K562 (cell line): ENCODE measurements around the gene ERO1B. TPM values are rescaled to one million over a fixed set of nuclear protein-coding genes. Genes with fewer than 3 reads are reported as not detected.

ENCODE experiments used
- ARNT ChIP-seq, 2 experiments: fragments of 450-650 bp; IDR thresholded peaks; 2 replicates each; pipeline ENCODE4 v1.6.1; 2016; ENCODE audit warnings: mild to moderate bottlenecking in 1 of 2
- BACH1 ChIP-seq: fragments of 200-800 bp; sonication (Bioruptor generic); IDR thresholded peaks from 2 replicates; pipeline ENCODE4 v1.6.1; 2016; ENCODE audit warnings: missing genetic modification characterization, missing compliant biosample characterization
- DMBX1 ChIP-seq: fragments of 250-450 bp; sonication (Bioruptor Pico); IDR thresholded peaks from 2 replicates; pipeline ENCODE4 v1.8.0; 2022; ENCODE audit warnings: inconsistent platforms, mild to moderate bottlenecking, moderate library complexity, borderline replicate concordance
- HDAC8 ChIP-seq: fragments of 450-650 bp; IDR thresholded peaks from 2 replicates; pipeline ENCODE4 v1.6.1; 2016; ENCODE audit warnings: mild to moderate bottlenecking, missing genetic modification characterization, moderate library complexity, missing compliant biosample characterization
- MAFF ChIP-seq: IDR thresholded peaks from 2 replicates; pipeline ENCODE4 v1.6.1; 2012; ENCODE audit warnings: low read length, improper control_type of control experiment
- MAFG ChIP-seq: fragments of 450-650 bp; conservative IDR thresholded peaks from 2 replicates; pipeline ENCODE4 v1.6.1; 2016; ENCODE audit warnings: missing genetic modification characterization, missing compliant biosample characterization
- NFATC3 ChIP-seq: fragments of 450-650 bp; IDR thresholded peaks from 2 replicates; pipeline ENCODE4 v1.6.1; 2017; ENCODE audit warnings: mild to moderate bottlenecking
- NFE2 ChIP-seq: IDR thresholded peaks from 2 replicates; pipeline ENCODE4 v1.6.1; 2014; ENCODE audit warnings: antibody characterized with exemption, low read depth
- PTRF ChIP-seq: fragments of 450-650 bp; IDR thresholded peaks from 2 replicates; pipeline ENCODE4 v1.6.1; 2016; ENCODE audit warnings: mild to moderate bottlenecking, missing genetic modification characterization, missing compliant biosample characterization
- PYGO2 ChIP-seq: fragments of 450-650 bp; IDR thresholded peaks from 2 replicates; pipeline ENCODE4 v1.6.1; 2016; ENCODE audit warnings: mild to moderate bottlenecking, missing genetic modification characterization, moderate library complexity, missing compliant biosample characterization
- SMAD4 ChIP-seq: fragments of 250-450 bp; sonication (Bioruptor Pico); conservative IDR thresholded peaks from 2 replicates; pipeline ENCODE4 v1.8.0; 2021; ENCODE audit warnings: inconsistent platforms, mild to moderate bottlenecking, moderate library complexity
- SUPT5H ChIP-seq: fragments of 450-650 bp; IDR thresholded peaks from 2 replicates; pipeline ENCODE4 v1.6.1; 2016
- ZNF316 ChIP-seq: fragments of 450-650 bp; IDR thresholded peaks from 2 replicates; pipeline ENCODE4 v1.6.1; 2016
- ZNF668 ChIP-seq: fragments of 250-450 bp; sonication (Bioruptor Pico); IDR thresholded peaks from 2 replicates; pipeline ENCODE4 v1.8.0; 2022; ENCODE audit warnings: mild to moderate bottlenecking, inconsistent platforms
- polyA plus RNA-seq, 8 experiments: library from polyadenylated mRNA; depleted of rRNA in 4 of 8; stranded (reverse) in 5 of 8; unstranded in 3 of 8; fragments of >200 nt; fragmentation: Nextera tagmentation in 2 of 8; fragmentation: Illumina TruSeq in 1 of 8; extraction: Ambion mirVana in 2 of 8; extraction: Trizol in 1 of 8; gene quantifications; 2 replicates each; pipeline versions ENCODE4 v1.2.1 to v1.2.3, GENCODE V29; 2011 to 2014; ENCODE audit warnings: inconsistent platforms in 1 of 8, missing spikeins in 1 of 8
- total RNA-seq, 7 experiments: library from RNA; depleted of rRNA in 6 of 7; stranded (reverse); fragments of >200 nt in 6 of 7; fragmentation: Illumina TruSeq in 2 of 7; extraction: Trizol in 2 of 7; gene quantifications; 2 replicates each; pipeline versions ENCODE4 v1.2.1 to v1.2.3, GENCODE V29; 2011 to 2021; ENCODE audit warnings: low replicate concordance in 1 of 7
- TF ChIP-seq, protein P1 (sequence below), 2 experiments: fragments of 450-650 bp in 1 of 2; sonication (generic) in 1 of 2; formaldehyde crosslinking in 1 of 2; IDR thresholded peaks; 2 replicates each; pipeline versions ENCODE4 v1.7.1 to v1.9.0; 2016 to 2022; ENCODE audit warnings: inconsistent platforms in 1 of 2, mild to moderate bottlenecking in 1 of 2, missing genetic modification reagents in 1 of 2
- TF ChIP-seq, protein P2 (sequence below): sonication (generic); formaldehyde crosslinking; IDR thresholded peaks from 2 replicates; pipeline ENCODE4 v1.8.0; 2022; ENCODE audit warnings: mild to moderate bottlenecking, missing genetic modification reagents
- TF ChIP-seq, protein P3 (sequence below), 3 experiments: fragments of 200-800 bp in 1 of 3; sonication (Bioruptor generic) in 1 of 3; sonication (generic) in 1 of 3; formaldehyde crosslinking in 1 of 3; IDR thresholded peaks; 2 replicates each; pipeline versions ENCODE4 v1.6.1 to v1.8.0; 2016 to 2022; ENCODE audit warnings: mild to moderate bottlenecking in 2 of 3, missing compliant biosample characterization in 2 of 3, missing genetic modification characterization in 2 of 3, missing genetic modification reagents in 1 of 3

The ERO1B gene
- total and polyA plus RNA-seq, 9 of the 15 experiments (the other 6 are each of a cell fraction or from before 2014, with no cell fraction given): 0.59 to 6.4 (median 4.2) TPM

DNA sequence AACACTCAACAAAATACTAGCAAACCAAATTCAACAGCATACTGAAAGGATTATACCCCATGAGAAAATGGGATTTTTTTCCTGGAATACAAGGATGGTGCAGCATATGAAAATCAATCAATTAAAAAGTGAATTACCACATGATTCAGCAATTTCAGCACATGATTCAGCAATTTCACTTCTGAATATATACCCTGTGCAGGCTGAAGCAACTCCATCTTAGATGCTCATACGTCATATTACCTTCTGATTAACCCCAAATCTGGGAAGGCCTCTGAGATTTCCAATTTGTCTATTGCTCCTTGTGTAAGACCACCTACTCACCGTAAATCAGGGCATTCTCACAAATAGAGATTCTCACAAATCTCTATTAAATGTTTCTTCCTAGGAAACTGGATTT is 43.8 kb upstream of the ERO1B start (continued):
- TF ChIP-seq SUPT5H: no peak
- no peak for TF ChIP-seq ARNT (IDR thresholded peaks at IDR 0.05)
- 0 out of 2 replicates have a peak, but pooled peaks have one; percentile 65 for TF ChIP-seq DMBX1 (CRISPR knock-in tag)
- TF ChIP-seq PYGO2 (tag): 0 out of 2 replicates have a peak, but pooled peaks have one; percentile 31
- no peak for TF ChIP-seq NFATC3
- TF ChIP-seq, protein P1, sequence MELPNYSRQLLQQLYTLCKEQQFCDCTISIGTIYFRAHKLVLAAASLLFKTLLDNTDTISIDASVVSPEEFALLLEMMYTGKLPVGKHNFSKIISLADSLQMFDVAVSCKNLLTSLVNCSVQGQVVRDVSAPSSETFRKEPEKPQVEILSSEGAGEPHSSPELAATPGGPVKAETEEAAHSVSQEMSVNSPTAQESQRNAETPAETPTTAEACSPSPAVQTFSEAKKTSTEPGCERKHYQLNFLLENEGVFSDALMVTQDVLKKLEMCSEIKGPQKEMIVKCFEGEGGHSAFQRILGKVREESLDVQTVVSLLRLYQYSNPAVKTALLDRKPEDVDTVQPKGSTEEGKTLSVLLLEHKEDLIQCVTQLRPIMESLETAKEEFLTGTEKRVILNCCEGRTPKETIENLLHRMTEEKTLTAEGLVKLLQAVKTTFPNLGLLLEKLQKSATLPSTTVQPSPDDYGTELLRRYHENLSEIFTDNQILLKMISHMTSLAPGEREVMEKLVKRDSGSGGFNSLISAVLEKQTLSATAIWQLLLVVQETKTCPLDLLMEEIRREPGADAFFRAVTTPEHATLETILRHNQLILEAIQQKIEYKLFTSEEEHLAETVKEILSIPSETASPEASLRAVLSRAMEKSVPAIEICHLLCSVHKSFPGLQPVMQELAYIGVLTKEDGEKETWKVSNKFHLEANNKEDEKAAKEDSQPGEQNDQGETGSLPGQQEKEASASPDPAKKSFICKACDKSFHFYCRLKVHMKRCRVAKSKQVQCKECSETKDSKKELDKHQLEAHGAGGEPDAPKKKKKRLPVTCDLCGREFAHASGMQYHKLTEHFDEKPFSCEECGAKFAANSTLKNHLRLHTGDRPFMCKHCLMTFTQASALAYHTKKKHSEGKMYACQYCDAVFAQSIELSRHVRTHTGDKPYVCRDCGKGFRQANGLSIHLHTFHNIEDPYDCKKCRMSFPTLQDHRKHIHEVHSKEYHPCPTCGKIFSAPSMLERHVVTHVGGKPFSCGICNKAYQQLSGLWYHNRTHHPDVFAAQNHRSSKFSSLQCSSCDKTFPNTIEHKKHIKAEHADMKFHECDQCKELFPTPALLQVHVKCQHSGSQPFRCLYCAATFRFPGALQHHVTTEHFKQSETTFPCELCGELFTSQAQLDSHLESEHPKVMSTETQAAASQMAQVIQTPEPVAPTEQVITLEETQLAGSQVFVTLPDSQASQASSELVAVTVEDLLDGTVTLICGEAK (IDR thresholded peaks at IDR 0.05): no peak
- TF ChIP-seq, protein P1 (CRISPR knock-in tag; IDR thresholded peaks at IDR 0.05): no peak
- 0 out of 2 replicates have a peak, but pooled peaks have one; percentile 30 for TF ChIP-seq HDAC8 (tag)
- TF ChIP-seq NFE2: peak; percentile 89
- TF ChIP-seq PTRF (tag): peak; percentile 68; the same call in 1 of the 2 replicates
- peak; percentile 71; the same call in 1 of the 2 replicates for TF ChIP-seq ZNF668 (CRISPR knock-in tag)
- TF ChIP-seq, protein P2, sequence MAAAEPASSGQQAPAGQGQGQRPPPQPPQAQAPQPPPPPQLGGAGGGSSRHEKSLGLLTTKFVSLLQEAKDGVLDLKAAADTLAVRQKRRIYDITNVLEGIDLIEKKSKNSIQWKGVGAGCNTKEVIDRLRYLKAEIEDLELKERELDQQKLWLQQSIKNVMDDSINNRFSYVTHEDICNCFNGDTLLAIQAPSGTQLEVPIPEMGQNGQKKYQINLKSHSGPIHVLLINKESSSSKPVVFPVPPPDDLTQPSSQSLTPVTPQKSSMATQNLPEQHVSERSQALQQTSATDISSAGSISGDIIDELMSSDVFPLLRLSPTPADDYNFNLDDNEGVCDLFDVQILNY (CRISPR knock-in tag): no peak
- TF ChIP-seq BACH1 (tag): peak; percentile 53; the same call in 1 of the 2 replicates
- TF ChIP-seq, protein P3, sequence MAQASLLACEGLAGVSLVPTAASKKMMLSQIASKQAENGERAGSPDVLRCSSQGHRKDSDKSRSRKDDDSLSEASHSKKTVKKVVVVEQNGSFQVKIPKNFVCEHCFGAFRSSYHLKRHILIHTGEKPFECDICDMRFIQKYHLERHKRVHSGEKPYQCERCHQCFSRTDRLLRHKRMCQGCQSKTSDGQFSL (CRISPR knock-in tag; IDR thresholded peaks at IDR 0.05): no peak
- TF ChIP-seq, protein P3 (tag; IDR thresholded peaks at IDR 0.05): peak in 1 of 2 experiments; percentile 66; a peak in 1 of 4 replicates
- peak; percentile 90 for TF ChIP-seq MAFG (tag)
- peak; percentile 99 for TF ChIP-seq ZNF316
- TF ChIP-seq MAFF: peak; percentile 83
- peak; percentile 47; the same call in 1 of the 2 replicates for TF ChIP-seq SMAD4 (CRISPR knock-in tag)
- TF ChIP-seq, all 486 proteins: peak for 20
